WI38 (cell line): ENCODE measurements around the gene UBE2Z.

Experiments used
- H3K4me3 ChIP-seq: 2 replicates; pipeline ENCODE4 v1.5.1; 2011; ENCODE audit warnings: low read depth, mild to moderate bottlenecking, control low read depth, low read length
- CTCF ChIP-seq: IDR thresholded peaks from 2 replicates; pipeline ENCODE4 v1.5.1; 2012; ENCODE audit warnings: low read depth, mild to moderate bottlenecking, control low read depth, low read length

UBE2Z gene

GRCh38 chr17:48905987-48906515 is 2.2 kb upstream of the UBE2Z start:
- TF ChIP-seq CTCF = no peak
- no peak overlapping the region for H3K4me3 ChIP-seq

- H3K4me3 ChIP-seq = peak overlapping the region; percentile 78
- TF ChIP-seq CTCF = no peak
Measured at GRCh38 chr17:48907713-48908046, 527 bp upstream of the UBE2Z start.

GRCh38 chr17:48908853-48909394 is 717 bp downstream of the UBE2Z start:
- TF ChIP-seq CTCF = no peak
- H3K4me3 ChIP-seq = peak overlapping the region; percentile 78

GRCh38 chr17:48909783-48910182 is 1.6 kb downstream of the UBE2Z start:
- H3K4me3 ChIP-seq = peak overlapping the region; percentile 78
- TF ChIP-seq CTCF = no peak

- peak overlapping the region; percentile 78 for H3K4me3 ChIP-seq
- TF ChIP-seq CTCF = no peak
Measured at GRCh38 chr17:48910370-48910769, 2.2 kb downstream of the UBE2Z start.

- H3K4me3 ChIP-seq = no peak overlapping the region
- TF ChIP-seq CTCF = no peak
Measured at GRCh38 chr17:48912476-48912875, 4.3 kb downstream of the UBE2Z start.

GRCh38 chr17:48915459-48916282 is 7.5 kb downstream of the UBE2Z start:
- no peak overlapping the region for H3K4me3 ChIP-seq
- no peak for TF ChIP-seq CTCF
